ENCODE results near the gene NEK4.

NEK4 gene

GRCh38 chr3:52684184-52684583 lies 86.6 kb downstream of the NEK4 start (continued):
- TF ChIP-seq ZNF518A (tag by site-specific recombination; conservative IDR thresholded peaks at IDR 0.05; ENCODE audit: low read depth) (no peak), ZBTB7A (tag by site-specific recombination; IDR thresholded peaks at IDR 0.05; ENCODE audit: low read depth) (no peak)
- TF ChIP-seq, protein P1, sequence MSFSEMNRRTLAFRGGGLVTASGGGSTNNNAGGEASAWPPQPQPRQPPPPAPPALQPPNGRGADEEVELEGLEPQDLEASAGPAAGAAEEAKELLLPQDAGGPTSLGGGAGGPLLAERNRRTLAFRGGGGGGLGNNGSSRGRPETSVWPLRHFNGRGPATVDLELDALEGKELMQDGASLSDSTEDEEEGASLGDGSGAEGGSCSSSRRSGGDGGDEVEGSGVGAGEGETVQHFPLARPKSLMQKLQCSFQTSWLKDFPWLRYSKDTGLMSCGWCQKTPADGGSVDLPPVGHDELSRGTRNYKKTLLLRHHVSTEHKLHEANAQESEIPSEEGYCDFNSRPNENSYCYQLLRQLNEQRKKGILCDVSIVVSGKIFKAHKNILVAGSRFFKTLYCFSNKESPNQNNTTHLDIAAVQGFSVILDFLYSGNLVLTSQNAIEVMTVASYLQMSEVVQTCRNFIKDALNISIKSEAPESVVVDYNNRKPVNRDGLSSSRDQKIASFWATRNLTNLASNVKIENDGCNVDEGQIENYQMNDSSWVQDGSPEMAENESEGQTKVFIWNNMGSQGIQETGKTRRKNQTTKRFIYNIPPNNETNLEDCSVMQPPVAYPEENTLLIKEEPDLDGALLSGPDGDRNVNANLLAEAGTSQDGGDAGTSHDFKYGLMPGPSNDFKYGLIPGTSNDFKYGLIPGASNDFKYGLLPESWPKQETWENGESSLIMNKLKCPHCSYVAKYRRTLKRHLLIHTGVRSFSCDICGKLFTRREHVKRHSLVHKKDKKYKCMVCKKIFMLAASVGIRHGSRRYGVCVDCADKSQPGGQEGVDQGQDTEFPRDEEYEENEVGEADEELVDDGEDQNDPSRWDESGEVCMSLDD (tag by site-specific recombination; IDR thresholded peaks at IDR 0.05), result no peak
- TF ChIP-seq, protein P2, sequence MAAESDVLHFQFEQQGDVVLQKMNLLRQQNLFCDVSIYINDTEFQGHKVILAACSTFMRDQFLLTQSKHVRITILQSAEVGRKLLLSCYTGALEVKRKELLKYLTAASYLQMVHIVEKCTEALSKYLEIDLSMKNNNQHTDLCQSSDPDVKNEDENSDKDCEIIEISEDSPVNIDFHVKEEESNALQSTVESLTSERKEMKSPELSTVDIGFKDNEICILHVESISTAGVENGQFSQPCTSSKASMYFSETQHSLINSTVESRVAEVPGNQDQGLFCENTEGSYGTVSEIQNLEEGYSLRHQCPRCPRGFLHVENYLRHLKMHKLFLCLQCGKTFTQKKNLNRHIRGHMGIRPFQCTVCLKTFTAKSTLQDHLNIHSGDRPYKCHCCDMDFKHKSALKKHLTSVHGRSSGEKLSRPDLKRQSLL (tag by site-specific recombination; IDR thresholded peaks at IDR 0.05), result no peak
- TF ChIP-seq, protein P3, sequence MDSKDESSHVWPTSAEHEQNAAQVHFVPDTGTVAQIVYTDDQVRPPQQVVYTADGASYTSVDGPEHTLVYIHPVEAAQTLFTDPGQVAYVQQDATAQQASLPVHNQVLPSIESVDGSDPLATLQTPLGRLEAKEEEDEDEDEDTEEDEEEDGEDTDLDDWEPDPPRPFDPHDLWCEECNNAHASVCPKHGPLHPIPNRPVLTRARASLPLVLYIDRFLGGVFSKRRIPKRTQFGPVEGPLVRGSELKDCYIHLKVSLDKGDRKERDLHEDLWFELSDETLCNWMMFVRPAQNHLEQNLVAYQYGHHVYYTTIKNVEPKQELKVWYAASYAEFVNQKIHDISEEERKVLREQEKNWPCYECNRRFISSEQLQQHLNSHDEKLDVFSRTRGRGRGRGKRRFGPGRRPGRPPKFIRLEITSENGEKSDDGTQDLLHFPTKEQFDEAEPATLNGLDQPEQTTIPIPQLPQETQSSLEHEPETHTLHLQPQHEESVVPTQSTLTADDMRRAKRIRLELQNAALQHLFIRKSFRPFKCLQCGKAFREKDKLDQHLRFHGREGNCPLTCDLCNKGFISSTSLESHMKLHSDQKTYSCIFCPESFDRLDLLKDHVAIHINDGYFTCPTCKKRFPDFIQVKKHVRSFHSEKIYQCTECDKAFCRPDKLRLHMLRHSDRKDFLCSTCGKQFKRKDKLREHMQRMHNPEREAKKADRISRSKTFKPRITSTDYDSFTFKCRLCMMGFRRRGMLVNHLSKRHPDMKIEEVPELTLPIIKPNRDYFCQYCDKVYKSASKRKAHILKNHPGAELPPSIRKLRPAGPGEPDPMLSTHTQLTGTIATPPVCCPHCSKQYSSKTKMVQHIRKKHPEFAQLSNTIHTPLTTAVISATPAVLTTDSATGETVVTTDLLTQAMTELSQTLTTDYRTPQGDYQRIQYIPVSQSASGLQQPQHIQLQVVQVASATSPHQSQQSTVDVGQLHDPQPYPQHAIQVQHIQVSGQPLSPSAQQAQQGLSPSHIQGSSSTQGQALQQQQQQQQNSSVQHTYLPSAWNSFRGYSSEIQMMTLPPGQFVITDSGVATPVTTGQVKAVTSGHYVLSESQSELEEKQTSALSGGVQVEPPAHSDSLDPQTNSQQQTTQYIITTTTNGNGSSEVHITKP (tag by site-specific recombination; IDR thresholded peaks at IDR 0.05), result no peak

- Histone ChIP-seq H3K27ac (ENCODE audit: extremely low read depth, low read depth, low read length) (no peak overlapping the region), H3K4me3 (ENCODE audit: low read depth, low read length) (no peak overlapping the region), H3K4me1 (ENCODE audit: control insufficient read depth, insufficient read depth, low read length) (peaks cover 2% of the 10 kb centered on the region; the same call in 1 of the 2 replicates), H3K36me3 (ENCODE audit: control insufficient read depth in 2 of 2, insufficient read depth in 1 of 2, low read length in 2 of 2) (peaks cover 12 to 59% of the 10 kb centered on the region in 2 experiments), H3K9me3 (ENCODE audit: control insufficient read depth, insufficient read depth, low read depth, low read length) (no peaks in the 10 kb centered on the region)
- CTCF ChIA-PET, result no interaction called here
- TF ChIP-seq ZNF114 (tag by site-specific recombination; IDR thresholded peaks at IDR 0.05), result no peak
- TF ChIP-seq, protein P3 (tag by site-specific recombination; IDR thresholded peaks at IDR 0.05), result peak; percentile 72
- peak; percentile 10; the same call in 1 of the 2 replicates for TF ChIP-seq ZNF335 (tag by site-specific recombination; conservative IDR thresholded peaks at IDR 0.05)
- POLR2A ChIA-PET, result no interaction called here
Measured at GRCh38 chr3:52683611-52684010, 87.1 kb downstream of the NEK4 start.
